ENCODE data around the gene EVI5.

GRCh38 chr1:92705446-92705845, 79.5 kb downstream of the EVI5 start:
- TF ChIP-seq, protein P1, sequence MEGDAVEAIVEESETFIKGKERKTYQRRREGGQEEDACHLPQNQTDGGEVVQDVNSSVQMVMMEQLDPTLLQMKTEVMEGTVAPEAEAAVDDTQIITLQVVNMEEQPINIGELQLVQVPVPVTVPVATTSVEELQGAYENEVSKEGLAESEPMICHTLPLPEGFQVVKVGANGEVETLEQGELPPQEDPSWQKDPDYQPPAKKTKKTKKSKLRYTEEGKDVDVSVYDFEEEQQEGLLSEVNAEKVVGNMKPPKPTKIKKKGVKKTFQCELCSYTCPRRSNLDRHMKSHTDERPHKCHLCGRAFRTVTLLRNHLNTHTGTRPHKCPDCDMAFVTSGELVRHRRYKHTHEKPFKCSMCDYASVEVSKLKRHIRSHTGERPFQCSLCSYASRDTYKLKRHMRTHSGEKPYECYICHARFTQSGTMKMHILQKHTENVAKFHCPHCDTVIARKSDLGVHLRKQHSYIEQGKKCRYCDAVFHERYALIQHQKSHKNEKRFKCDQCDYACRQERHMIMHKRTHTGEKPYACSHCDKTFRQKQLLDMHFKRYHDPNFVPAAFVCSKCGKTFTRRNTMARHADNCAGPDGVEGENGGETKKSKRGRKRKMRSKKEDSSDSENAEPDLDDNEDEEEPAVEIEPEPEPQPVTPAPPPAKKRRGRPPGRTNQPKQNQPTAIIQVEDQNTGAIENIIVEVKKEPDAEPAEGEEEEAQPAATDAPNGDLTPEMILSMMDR (IDR thresholded peaks at IDR 0.05; ENCODE audit: borderline replicate concordance, extremely low read depth, low read length, poor library complexity, severe bottlenecking): no peak
- no peak for TF ChIP-seq EZH2 (IDR thresholded peaks at IDR 0.05; ENCODE audit: borderline replicate concordance, low read depth, low read length, severe bottlenecking)

Data from DND-41 (cell line).